ENCODE measurements around the gene SUSD6. TPM values are rescaled to one million over a fixed set of nuclear protein-coding genes. Genes with fewer than 3 reads are reported as not detected.
A peak's percentile ranks its signal among the peaks of the same experiment; 100 is the strongest.

Gene SUSD6
- total RNA-seq, 4 donors from 2014 or later, result 11.9 to 26.3 (median 16.2) TPM

- H3K9me3 ChIP-seq, result no peaks in the 10 kb centered on the region
- H3K27ac ChIP-seq, result peak overlapping the region in 3 of 4 donors; percentile 51 to 73 (median 65)
- in situ Hi-C loops (cut with MboI; ENCODE audit: low sequenced_read_pairs in 4 of 4) (no loop called here), intact Hi-C loops (cut with DNase I; ENCODE audit: low total_unique reads) (no loop called here)
- TF ChIP-seq CTCF (IDR thresholded peaks at IDR 0.05 in 4 of 5, conservative IDR thresholded peaks at IDR 0.05 in 1 of 5), result no peak
- TF ChIP-seq POLR2A (IDR thresholded peaks at IDR 0.05), result no peak
- no peak for DNase-seq
- H3K36me3 ChIP-seq, result no peaks in the 10 kb centered on the region
- H3K4me3 ChIP-seq, result no peak overlapping the region
- H3K27me3 ChIP-seq, result no peaks in the 10 kb centered on the region
- ATAC-seq, result no peak
- H3K4me1 ChIP-seq, result peaks cover 48 to 64% of the 10 kb centered on the region in 2 donors
Measured at GRCh38 chr14:69675877-69676416, 64.6 kb downstream of the SUSD6 start.

- intact Hi-C loops (cut with DNase I; ENCODE audit: low total_unique reads), result no loop called here
Measured at GRCh38 chr14:69676723-69677122, 65.3 kb downstream of the SUSD6 start.

GRCh38 chr14:69680297-69680696 is 68.9 kb downstream of the SUSD6 start:
- no peak overlapping the region for H3K4me3 ChIP-seq
- no peaks in the 10 kb centered on the region for H3K36me3 ChIP-seq
- in situ Hi-C loops (cut with MboI; ENCODE audit: low sequenced_read_pairs in 4 of 4) (no loop called here), intact Hi-C loops (cut with DNase I; ENCODE audit: low total_unique reads) (no loop called here)
- DNase-seq (no peak), ATAC-seq (no peak)
- H3K27me3 ChIP-seq, result no peaks in the 10 kb centered on the region
- TF ChIP-seq POLR2A (IDR thresholded peaks at IDR 0.05), result no peak
- TF ChIP-seq CTCF (IDR thresholded peaks at IDR 0.05 in 4 of 5, conservative IDR thresholded peaks at IDR 0.05 in 1 of 5), result no peak
- H3K9me3 ChIP-seq, result no peaks in the 10 kb centered on the region
- no peak overlapping the region for H3K27ac ChIP-seq
- peaks cover 40 to 59% of the 10 kb centered on the region in 2 donors for H3K4me1 ChIP-seq

More at GRCh38 chr14:69676723-69677122, 65.3 kb downstream of the SUSD6 start:
- Histone ChIP-seq H3K36me3 (no peaks in the 10 kb centered on the region), H3K4me3 (no peak overlapping the region), H3K27ac (no peak overlapping the region), H3K4me1 (peaks cover 41 to 59% of the 10 kb centered on the region in 2 donors), H3K9me3 (no peaks in the 10 kb centered on the region), H3K27me3 (no peaks in the 10 kb centered on the region)
- in situ Hi-C loops (cut with MboI; ENCODE audit: low sequenced_read_pairs in 4 of 4), result no loop called here
- ATAC-seq, result no peak
- no peak for DNase-seq
- TF ChIP-seq CTCF (IDR thresholded peaks at IDR 0.05 in 4 of 5, conservative IDR thresholded peaks at IDR 0.05 in 1 of 5) (no peak), POLR2A (IDR thresholded peaks at IDR 0.05) (no peak)

GRCh38 chr14:69682136-69682535 is 70.7 kb downstream of the SUSD6 start:
- no peak overlapping the region for H3K27ac ChIP-seq
- peaks cover 49 to 60% of the 10 kb centered on the region in 2 donors for H3K4me1 ChIP-seq
- TF ChIP-seq POLR2A (IDR thresholded peaks at IDR 0.05) (no peak), CTCF (IDR thresholded peaks at IDR 0.05 in 4 of 5, conservative IDR thresholded peaks at IDR 0.05 in 1 of 5) (no peak)
- intact Hi-C loops (cut with DNase I; ENCODE audit: low total_unique reads) (no loop called here), in situ Hi-C loops (cut with MboI; ENCODE audit: low sequenced_read_pairs in 4 of 4) (no loop called here)
- no peak for ATAC-seq
- no peak for DNase-seq
- H3K9me3 ChIP-seq, result no peaks in the 10 kb centered on the region
- no peaks in the 10 kb centered on the region for H3K36me3 ChIP-seq
- no peaks in the 10 kb centered on the region for H3K27me3 ChIP-seq
- H3K4me3 ChIP-seq, result no peak overlapping the region
